Neuronal stem cell (in vitro differentiated cells): ENCODE results near the gene PLXND1.
A peak's percentile ranks its signal among the peaks of the same experiment; 100 is the strongest.

Source experiments
- DNase-seq: peaks from one replicate; pipeline ENCODE4 v3.0.0-alpha.2; 2013; ENCODE audit warnings: low spot score
- H2AFZ ChIP-seq: one replicate; pipeline ENCODE4 v1.6.1; 2013; ENCODE audit warnings: mild to moderate bottlenecking, low read length, inconsistent platforms
- H2AK5ac ChIP-seq: 2 replicates; pipeline ENCODE4 v1.6.1; 2013; ENCODE audit warnings: low read depth, mild to moderate bottlenecking, inconsistent platforms, low read length, moderate library complexity, mixed read lengths
- H2BK120ac ChIP-seq: 2 replicates; pipeline ENCODE4 v1.6.1; 2013; ENCODE audit warnings: low read depth, mild to moderate bottlenecking, inconsistent platforms, low read length, moderate library complexity, mixed read lengths
- H2BK12ac ChIP-seq: one replicate; pipeline ENCODE4 v1.6.1; 2013; ENCODE audit warnings: low read length, inconsistent platforms
- H2BK15ac ChIP-seq: 2 replicates; pipeline ENCODE4 v1.6.1; 2013; ENCODE audit warnings: mild to moderate bottlenecking, low read length, inconsistent platforms, mixed read lengths
- H2BK5ac ChIP-seq: one replicate; pipeline ENCODE4 v1.6.1; 2013; ENCODE audit warnings: inconsistent platforms, mild to moderate bottlenecking, low read length, moderate library complexity
- H3K14ac ChIP-seq: one replicate; pipeline ENCODE4 v1.6.1; 2013; ENCODE audit warnings: low read length, inconsistent platforms
- H3K18ac ChIP-seq: 2 replicates; pipeline ENCODE4 v1.6.1; 2013; ENCODE audit warnings: low read length, inconsistent platforms
- H3K23ac ChIP-seq: 2 replicates; pipeline ENCODE4 v1.6.1; 2013; ENCODE audit warnings: low read depth, mild to moderate bottlenecking, mixed read lengths, low read length, inconsistent platforms; ENCODE audit not compliant: poor library complexity
- H3K27ac ChIP-seq: replicated peaks from 3 replicates; pipeline ENCODE4 v1.5.1; 2013; ENCODE audit warnings: low read length, inconsistent platforms
- H3K27me3 ChIP-seq, 3 experiments: 2 replicates each; pipeline ENCODE4 v1.6.1; 2013; ENCODE audit warnings: low read length in 3 of 3, mild to moderate bottlenecking in 2 of 3, inconsistent platforms in 1 of 3, low read depth in 1 of 3, mixed read lengths in 1 of 3, moderate library complexity in 1 of 3; ENCODE audit not compliant: control insufficient read depth in 3 of 3, insufficient read depth in 3 of 3
- H3K36me3 ChIP-seq, 2 donors: replicated peaks in 1 of 2; 2 replicates each; pipeline ENCODE4 v1.6.1; 2013; ENCODE audit warnings: low read length in 2 of 2; ENCODE audit not compliant: control insufficient read depth in 2 of 2, insufficient read depth in 2 of 2
- H3K4ac ChIP-seq: 2 replicates; pipeline ENCODE4 v1.6.1; 2013; ENCODE audit warnings: inconsistent platforms, mild to moderate bottlenecking, low read length, moderate library complexity
- H3K4me1 ChIP-seq, 2 donors: 1 replicate in 1 of 2; 2 replicates in 1 of 2; pipeline ENCODE4 v1.6.1; 2013; ENCODE audit warnings: low read length in 2 of 2, low read depth in 1 of 2; ENCODE audit not compliant: control insufficient read depth in 2 of 2, insufficient read depth in 1 of 2
- H3K4me2 ChIP-seq: one replicate; pipeline ENCODE4 v1.6.1; 2013; ENCODE audit warnings: mild to moderate bottlenecking, low read length, inconsistent platforms; ENCODE audit not compliant: insufficient read depth, poor library complexity, severe bottlenecking
- H3K4me3 ChIP-seq, 2 donors: 2 replicates each; pipeline ENCODE4 v1.5.1; 2013; ENCODE audit warnings: low read length in 2 of 2, mild to moderate bottlenecking in 2 of 2, inconsistent platforms in 1 of 2, moderate library complexity in 1 of 2
- H3K79me1 ChIP-seq: one replicate; pipeline ENCODE4 v1.6.1; 2013; ENCODE audit warnings: low read depth, mild to moderate bottlenecking, inconsistent platforms, low read length, moderate library complexity
- H3K9ac ChIP-seq: one replicate; pipeline ENCODE4 v1.6.1; 2013; ENCODE audit warnings: mild to moderate bottlenecking, low read depth, low read length, inconsistent platforms; ENCODE audit not compliant: poor library complexity
- H3K9me3 ChIP-seq, 2 donors: replicated peaks in 1 of 2; 2 replicates each; pipeline versions ENCODE3 to v1.6.1; 2013; ENCODE audit warnings: low read length in 2 of 2, mild to moderate bottlenecking in 2 of 2, inconsistent platforms in 1 of 2, low read depth in 1 of 2, mixed read lengths in 1 of 2, moderate library complexity in 1 of 2; ENCODE audit not compliant: control insufficient read depth in 2 of 2, insufficient read depth in 1 of 2
- H4K8ac ChIP-seq: one replicate; pipeline ENCODE4 v1.6.1; 2013; ENCODE audit warnings: low read depth, mild to moderate bottlenecking, inconsistent platforms, low read length, moderate library complexity
- H4K91ac ChIP-seq: one replicate; pipeline ENCODE4 v1.6.1; 2013; ENCODE audit warnings: low read length, low read depth, mild to moderate bottlenecking, inconsistent platforms; ENCODE audit not compliant: poor library complexity
- WGBS, 2 donors: extraction: QIAGEN DNeasy Blood & Tissue Kit; methylation state at CpG; one replicate each; pipeline ENCODE4 v1.1.7; 2013; ENCODE audit warnings: missing lambda C conversion rate in 2 of 2, mixed read lengths in 1 of 2; ENCODE audit not compliant: insufficient read length in 2 of 2, insufficient replicate concordance in 1 of 2; ENCODE audit errors: extremely low coverage in 2 of 2; 5-methylcytosine and 5-hydroxymethylcytosine counted together

The PLXND1 gene

DNA sequence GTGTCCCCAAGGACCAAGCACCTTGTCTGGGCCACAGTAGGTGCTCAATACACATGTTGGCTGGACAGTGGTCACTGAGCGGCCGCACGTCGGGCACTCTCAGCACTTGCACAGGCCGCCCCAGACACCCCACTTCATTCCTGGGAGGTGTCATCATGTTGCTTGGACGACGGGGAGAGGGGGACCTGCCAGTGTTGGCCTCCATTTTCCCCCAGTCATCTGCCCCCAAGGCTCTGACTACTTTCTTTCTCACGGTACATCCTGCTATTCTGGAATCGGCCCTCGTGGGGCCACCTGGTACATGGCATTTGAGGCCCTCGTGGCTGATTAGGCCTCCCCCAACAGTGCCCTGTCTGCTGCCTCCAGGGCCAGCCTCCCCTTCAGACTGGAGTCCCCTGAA lies 79.2 kb downstream of the PLXND1 start:
- no peak overlapping the region for H3K4me2 ChIP-seq
- no peaks in the 10 kb centered on the region for H3K36me3 ChIP-seq
- no peak for DNase-seq
- peaks cover 12 to 20% of the 10 kb centered on the region in 2 donors for H3K4me1 ChIP-seq
- H3K4me3 ChIP-seq = no peak overlapping the region
- H2BK5ac ChIP-seq = no peak overlapping the region
- no peak overlapping the region for H4K8ac ChIP-seq
- WGBS, 2 donors = no CpG with 5 or more reads among the region's 11 CpGs
- no peak overlapping the region for H2BK15ac ChIP-seq
- H2BK120ac ChIP-seq = no peak overlapping the region
- no peaks in the 10 kb centered on the region for H3K9me3 ChIP-seq
- no peak overlapping the region for H3K14ac ChIP-seq
- no peaks in the 10 kb centered on the region for H3K27me3 ChIP-seq
- H3K18ac ChIP-seq = peak overlapping the region; percentile 20
- H3K79me1 ChIP-seq = no peaks in the 10 kb centered on the region
- H3K23ac ChIP-seq = no peak overlapping the region
- no peak overlapping the region for H3K9ac ChIP-seq
- H4K91ac ChIP-seq = no peak overlapping the region
- H2AFZ ChIP-seq = no peak overlapping the region
- no peak overlapping the region for H3K4ac ChIP-seq
- H2AK5ac ChIP-seq = peak overlapping the region; percentile 68
- no peak overlapping the region for H3K27ac ChIP-seq
- H2BK12ac ChIP-seq = peak overlapping the region; percentile 24

DNA sequence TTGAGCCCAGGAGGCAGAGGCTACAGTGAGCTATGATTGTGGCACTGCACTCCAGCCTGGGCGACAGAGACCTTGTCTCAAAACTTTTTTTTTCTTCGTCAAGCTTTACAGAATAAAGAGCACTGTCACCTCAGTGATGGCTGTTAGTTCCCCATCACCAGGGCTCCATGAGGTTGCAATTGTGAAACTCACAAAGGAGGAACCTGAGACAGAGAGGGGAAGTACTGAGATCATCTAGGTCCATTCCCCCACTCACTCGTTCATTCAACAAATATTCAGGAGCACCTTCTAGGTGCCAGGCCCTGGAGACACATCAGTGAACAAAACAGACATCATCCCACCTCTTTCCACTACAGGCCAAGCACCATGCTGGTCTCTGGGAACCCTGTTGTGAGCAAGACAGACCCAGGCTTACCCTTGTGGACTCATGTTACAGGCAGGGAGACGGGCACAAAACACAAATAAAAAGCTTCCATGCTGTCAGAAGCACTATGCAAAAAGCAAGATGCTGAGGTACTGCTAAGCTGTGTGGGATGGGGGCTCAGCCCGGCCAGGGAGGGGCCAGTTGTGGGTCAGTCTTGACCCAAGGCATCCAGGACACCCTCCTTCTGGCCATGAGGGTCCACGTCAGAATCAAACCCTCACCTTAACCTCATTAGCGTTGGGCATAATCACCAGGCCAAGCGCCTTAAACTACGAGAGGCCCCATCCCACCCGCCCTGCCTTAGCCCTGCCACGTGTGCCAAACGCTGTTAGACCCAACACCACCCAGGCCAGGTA lies 80.2 kb downstream of the PLXND1 start:
- no peak overlapping the region for H3K27ac ChIP-seq
- no peak overlapping the region for H3K4ac ChIP-seq
- no peak overlapping the region for H2AFZ ChIP-seq
- DNase-seq = no peak
- no peaks in the 10 kb centered on the region for H3K27me3 ChIP-seq
- H4K91ac ChIP-seq = no peak overlapping the region
- no peak overlapping the region for H3K4me2 ChIP-seq
- peaks cover 19 to 20% of the 10 kb centered on the region in 2 donors for H3K4me1 ChIP-seq
- no peaks in the 10 kb centered on the region for H3K79me1 ChIP-seq
- WGBS, 2 donors = no CpG with 5 or more reads among the region's 12 CpGs
- peak overlapping the region; percentile 76 for H3K18ac ChIP-seq
- no peak overlapping the region for H3K4me3 ChIP-seq
- H3K9me3 ChIP-seq = no peaks in the 10 kb centered on the region
- H3K14ac ChIP-seq = no peak overlapping the region
- no peak overlapping the region for H4K8ac ChIP-seq
- H2BK15ac ChIP-seq = no peak overlapping the region
- no peak overlapping the region for H2BK5ac ChIP-seq
- H3K23ac ChIP-seq = no peak overlapping the region
- H3K36me3 ChIP-seq = no peaks in the 10 kb centered on the region
- no peak overlapping the region for H3K9ac ChIP-seq
- no peak overlapping the region for H2BK120ac ChIP-seq
- no peak overlapping the region for H2AK5ac ChIP-seq
- H2BK12ac ChIP-seq = no peak overlapping the region

DNA sequence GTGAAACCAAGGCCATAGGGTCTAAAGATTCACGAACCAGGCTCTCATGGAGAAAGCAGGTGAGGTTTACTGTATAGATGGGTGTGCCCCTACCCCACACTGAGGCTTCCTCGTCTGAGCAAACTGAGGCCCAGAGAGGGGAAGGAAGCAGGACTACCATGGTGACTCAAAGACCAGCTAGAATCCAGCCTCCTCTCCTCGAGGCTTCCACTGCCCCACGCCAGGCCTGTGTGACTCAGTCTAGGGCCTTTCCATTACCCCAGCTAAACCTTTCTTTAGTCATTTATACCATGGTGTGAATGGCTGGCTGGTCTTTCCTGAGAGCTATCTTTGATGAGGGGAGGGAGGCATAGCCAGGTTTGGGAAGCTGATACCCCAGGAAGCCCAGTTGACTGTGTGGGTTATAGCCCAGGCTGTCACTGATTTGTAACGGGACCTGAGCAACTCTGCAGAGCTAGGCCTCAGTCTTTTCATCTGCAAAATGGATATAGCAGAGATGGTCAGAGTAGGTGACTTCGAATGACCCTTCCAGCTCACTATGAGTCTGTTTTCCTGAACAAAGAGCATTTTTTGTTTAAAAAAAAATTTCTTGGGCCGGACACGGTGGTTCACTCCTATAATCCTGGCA lies 81.0 kb downstream of the PLXND1 start:
- Histone ChIP-seq H3K27me3 (no peaks in the 10 kb centered on the region), H2BK120ac (no peak overlapping the region), H3K79me1 (no peaks in the 10 kb centered on the region), H2AK5ac (no peak overlapping the region), H2BK12ac (no peak overlapping the region), H3K4ac (no peak overlapping the region), H3K18ac (no peak overlapping the region), H4K8ac (no peak overlapping the region), H2BK5ac (no peak overlapping the region), H2AFZ (no peak overlapping the region), H3K14ac (no peak overlapping the region), H2BK15ac (no peak overlapping the region), H4K91ac (no peak overlapping the region), H3K36me3 (no peaks in the 10 kb centered on the region), H3K23ac (no peak overlapping the region), H3K4me3 (no peak overlapping the region), H3K9ac (no peak overlapping the region), H3K4me2 (no peak overlapping the region), H3K4me1 (peaks cover 16% of the 10 kb centered on the region in 2 donors), H3K27ac (no peak overlapping the region), H3K9me3 (no peaks in the 10 kb centered on the region)
- no CpG with 5 or more reads among the region's 8 CpGs for WGBS, 2 donors
- DNase-seq = no peak

DNA sequence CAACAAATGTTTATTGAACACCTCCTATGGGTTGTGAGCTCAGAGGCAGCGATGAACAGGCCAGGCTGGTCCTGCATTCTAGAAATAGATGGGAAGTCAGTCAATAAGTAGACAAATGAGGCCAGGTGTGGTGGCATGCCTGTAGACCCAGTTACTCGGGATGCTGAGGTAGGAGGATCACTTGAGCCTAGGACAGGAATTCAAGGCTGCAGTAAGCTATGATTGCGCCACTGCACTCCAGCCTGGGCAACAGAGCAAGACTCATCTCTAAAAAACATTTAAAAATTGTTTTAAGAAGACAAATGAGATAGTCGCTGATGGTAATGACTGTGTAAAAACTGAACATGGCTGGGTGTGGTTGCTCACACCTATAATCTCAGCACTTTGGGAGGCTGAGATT lies 82.4 kb downstream of the PLXND1 start:
- Histone ChIP-seq H3K36me3 (peaks cover 0 to 3% of the 10 kb centered on the region in 2 donors), H3K4me3 (no peak overlapping the region), H3K4me2 (no peak overlapping the region), H3K14ac (no peak overlapping the region), H4K8ac (no peak overlapping the region), H2BK12ac (no peak overlapping the region), H3K27me3 (no peaks in the 10 kb centered on the region), H3K27ac (no peak overlapping the region), H2BK120ac (no peak overlapping the region), H2AK5ac (no peak overlapping the region), H3K9ac (no peak overlapping the region), H2BK15ac (no peak overlapping the region), H3K23ac (no peak overlapping the region), H3K4ac (no peak overlapping the region), H2AFZ (no peak overlapping the region), H3K4me1 (peaks cover 8 to 9% of the 10 kb centered on the region in 2 donors), H4K91ac (no peak overlapping the region), H3K18ac (no peak overlapping the region), H3K9me3 (no peaks in the 10 kb centered on the region), H3K79me1 (no peaks in the 10 kb centered on the region), H2BK5ac (no peak overlapping the region)
- no CpG with 5 or more reads among the region's 4 CpGs for WGBS, 2 donors
- no peak for DNase-seq
